Raji (cell line): ENCODE measurements around the gene RRAGD.

Source experiments
- POLR2A ChIP-seq: IDR thresholded peaks from 2 replicates; pipeline ENCODE4 v1.6.1; 2011; ENCODE audit warnings: low read depth, low read length, control low read depth; ENCODE audit not compliant: insufficient read depth

The RRAGD gene

DNA sequence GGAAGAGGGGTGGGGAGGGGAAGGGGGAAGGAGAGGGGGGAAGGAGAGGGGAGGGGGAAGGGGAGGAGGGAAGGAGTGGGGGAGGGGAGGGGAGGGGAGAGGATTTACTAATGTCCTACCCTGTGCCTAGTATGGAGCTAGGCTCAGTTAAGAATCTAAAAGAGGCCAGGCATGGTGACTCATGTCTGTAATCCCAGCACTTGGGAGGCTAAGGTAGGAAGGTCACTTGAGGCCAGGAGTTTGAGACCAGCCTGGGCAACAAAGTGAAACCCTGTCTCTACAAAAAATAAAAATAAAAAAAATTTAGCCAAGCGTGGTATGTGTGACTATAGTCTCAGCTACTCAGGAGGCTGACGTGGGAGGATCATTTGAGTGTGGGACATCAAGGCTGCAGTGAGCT is 72.5 kb downstream of the RRAGD start:
- no peak for TF ChIP-seq POLR2A

DNA sequence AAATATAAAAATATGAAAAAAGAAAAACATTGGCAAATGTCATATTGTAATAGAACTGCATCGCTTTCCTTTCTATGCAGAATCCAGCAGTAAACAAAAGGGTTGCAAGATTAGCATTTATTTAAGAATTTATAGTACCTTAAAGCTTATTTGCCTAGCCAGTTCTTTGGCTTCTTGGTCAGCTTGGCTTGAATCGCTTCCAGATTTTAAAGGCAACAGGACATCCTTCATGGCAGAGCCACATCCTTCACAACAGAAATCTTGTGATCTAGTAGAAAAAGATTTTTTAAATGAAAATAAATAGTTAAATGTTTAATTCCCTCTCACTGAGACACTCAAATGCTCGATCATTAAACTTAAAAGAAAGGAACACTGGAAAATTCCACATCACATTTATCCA is 76.9 kb downstream of the RRAGD start:
- no peak for TF ChIP-seq POLR2A

GRCh38 chr6:89330910-89331309 is 81.2 kb downstream of the RRAGD start:
- TF ChIP-seq POLR2A = no peak

- no peak for TF ChIP-seq POLR2A
Measured at GRCh38 chr6:89328976-89329375, 83.1 kb downstream of the RRAGD start.

DNA sequence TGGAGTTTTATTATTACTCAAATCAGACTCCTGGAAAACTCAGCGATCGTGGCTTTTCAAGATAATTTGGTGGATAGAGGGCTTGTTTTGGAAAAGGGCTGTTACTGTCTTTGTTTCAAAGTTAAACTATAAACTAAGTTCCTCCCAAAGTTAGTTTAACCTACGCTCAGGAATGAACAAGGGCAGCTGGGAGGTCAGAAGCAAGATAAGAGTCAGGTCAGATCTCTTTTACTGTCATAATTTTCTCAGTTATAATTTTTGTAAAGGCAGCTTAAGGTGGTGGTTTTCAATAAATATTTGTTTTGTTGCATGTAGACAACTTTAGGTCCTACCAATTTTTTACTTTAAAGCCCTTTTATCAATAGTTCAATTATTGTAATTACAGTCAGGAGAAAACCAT is 87.8 kb downstream of the RRAGD start:
- no peak for TF ChIP-seq POLR2A

- no peak for TF ChIP-seq POLR2A
Measured at GRCh38 chr6:89323511-89323971, 88.5 kb downstream of the RRAGD start.

DNA sequence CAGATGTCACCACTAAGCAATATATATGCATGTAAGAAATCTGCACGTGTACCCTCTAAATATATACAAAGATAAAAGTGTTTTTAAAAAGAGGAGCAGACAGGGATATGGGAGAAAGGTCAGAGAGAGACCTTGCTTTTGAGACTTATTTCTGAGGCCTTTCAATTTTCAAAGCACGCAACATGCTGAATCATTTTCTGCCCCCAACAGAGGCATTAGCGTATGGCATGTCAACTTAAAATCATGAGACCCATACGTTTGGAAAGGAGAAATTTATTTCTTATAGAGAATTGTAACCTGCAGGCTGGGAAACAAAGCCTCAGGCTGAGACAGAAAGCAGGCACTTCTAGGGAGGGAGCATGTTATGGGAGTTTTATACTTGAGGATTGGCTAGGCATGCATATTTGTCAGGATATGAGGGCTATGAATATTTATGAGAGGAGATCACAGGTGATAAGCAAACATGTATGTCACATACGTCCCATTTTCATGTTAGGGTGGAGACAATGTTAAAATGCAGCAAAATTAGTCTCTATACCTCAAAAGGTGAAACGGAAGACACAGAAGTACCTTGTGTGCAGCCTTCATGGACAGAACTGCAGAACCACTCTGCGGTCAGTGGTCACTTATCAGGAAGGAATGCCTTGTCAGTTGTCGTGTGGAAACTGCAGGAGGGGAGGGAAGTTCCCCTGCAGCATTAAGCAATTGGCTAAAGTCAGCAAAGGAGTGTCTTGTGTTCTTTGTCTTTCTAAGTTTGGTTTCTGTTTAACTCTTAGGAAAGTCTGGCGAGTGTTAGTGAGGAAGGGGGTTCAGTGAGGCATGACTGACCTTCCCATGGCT is 90.7 kb downstream of the RRAGD start:
- TF ChIP-seq POLR2A = no peak

GRCh38 chr6:89320012-89320559 is 92.0 kb downstream of the RRAGD start:
- no peak for TF ChIP-seq POLR2A

- no peak for TF ChIP-seq POLR2A
Measured at GRCh38 chr6:89317067-89317466, 95.0 kb downstream of the RRAGD start.

GRCh38 chr6:89315249-89315885 is 96.7 kb downstream of the RRAGD start, which contains the start of gene GABRR2:
Gene GABRR2, minus strand, starts transcription at chr6:89315299. Its CDS starts 134 bp downstream, at chr6:89315165.
- TF ChIP-seq POLR2A = no peak

- TF ChIP-seq POLR2A = no peak
Measured at GRCh38 chr6:89314692-89315091, 97.4 kb downstream of the RRAGD start.
